Adrenal gland (tissue), 12 donors: Measurements from ENCODE around the gene PFKP. TPM values are rescaled to one million over a fixed set of nuclear protein-coding genes. Genes with fewer than 3 reads are reported as not detected.

Experiments used
- DNase-seq, 7 donors: peaks; one replicate each; pipeline ENCODE4 v3.0.0-alpha.2; 2019 to 2020
- H3K27ac ChIP-seq, 5 donors: fragments of 200-600 bp; sonication (generic) in 4 of 5; 1 replicate in 3 of 5; 2 replicates in 2 of 5; pipeline versions ENCODE4 v1.5.1 to v1.8.0; 2016 to 2020; ENCODE audit warnings: mild to moderate bottlenecking in 1 of 5
- H3K27me3 ChIP-seq: fragments of 200-600 bp; 2 replicates; pipeline ENCODE4 v1.8.0; 2021
- H3K36me3 ChIP-seq, 2 donors: fragments of 200-600 bp; replicated peaks in 1 of 2; 1 replicate in 1 of 2; 2 replicates in 1 of 2; pipeline versions ENCODE4 v1.5.1 to v1.8.0; 2018 to 2022
- H3K4me1 ChIP-seq, 2 donors: fragments of 200-600 bp; replicated peaks in 1 of 2; 1 replicate in 1 of 2; 2 replicates in 1 of 2; pipeline versions ENCODE4 v1.5.1 to v1.8.0; 2018 to 2021
- H3K4me3 ChIP-seq, 4 donors: fragments of 200-600 bp; sonication (generic) in 3 of 4; one replicate each; pipeline ENCODE4 v1.5.1; 2016 to 2018
- H3K9me3 ChIP-seq, 3 donors: fragments of 200-600 bp; sonication (generic) in 1 of 3; replicated peaks in 1 of 3; 1 replicate in 2 of 3; 2 replicates in 1 of 3; pipeline versions ENCODE4 v1.5.1 to v1.8.0; 2016 to 2021
- CTCF ChIP-seq, 6 experiments: fragments of 450-650 bp in 4 of 6; fragments of 200-600 bp in 2 of 6; sonication (generic) in 1 of 6; IDR thresholded peaks; 1 replicate in 5 of 6; 2 replicates in 1 of 6; pipeline versions ENCODE4 v1.5.1 to v1.8.0; 2016 to 2021; ENCODE audit warnings: antibody characterized with exemption in 6 of 6, mild to moderate bottlenecking in 2 of 6, moderate library complexity in 1 of 6
- POLR2A ChIP-seq, 2 donors: fragments of 450-650 bp; IDR thresholded peaks; one replicate each; pipeline ENCODE4 v1.6.1; 2017; ENCODE audit warnings: antibody characterized with exemption in 2 of 2, mild to moderate bottlenecking in 2 of 2, moderate library complexity in 1 of 2
- WGBS, 4 donors: extraction: QIAGEN DNeasy Blood & Tissue Kit in 2 of 4; methylation state at CpG; one replicate each; pipeline versions ENCODE4 v1.1.5 to v1.1.7; 2013 to 2017; 5-methylcytosine and 5-hydroxymethylcytosine counted together
- intact Hi-C, 2 donors: fragments of 100-400 bp; cut with DNase I; formaldehyde crosslinking; loops; one replicate each; pipeline versions ENCODE4 v1.14.1 to v1.15.0; 2022 to 2023
- polyA plus RNA-seq, 3 donors: library from polyadenylated mRNA; stranded (reverse); fragments of 200-250 nt in 2 of 3; fragments of 350-450 nt in 1 of 3; fragmentation: Illumina TruSeq in 1 of 3; extraction: RNeasy Lipid Tissue Mini Kit (QIAGEN cat#74804) in 1 of 3; gene quantifications; one replicate each; pipeline ENCODE4 v1.2.3, GENCODE V29; 2013 to 2014
- total RNA-seq, 9 donors: library from RNA; depleted of rRNA in 4 of 9; stranded (reverse); fragments of >200 nt in 4 of 9; fragments of 120-200 nt in 1 of 9; fragmentation: NEBNext Ultra II Directional in 1 of 9; extraction: Animal tissue kit (Norgen Biotek cat#: 25700) in 1 of 9; gene quantifications; one replicate each; pipeline versions ENCODE4 v1.1.0 to v1.2.4, GENCODE V29; 2013 to 2023
- donor health status: healthy with polysubstance abuse.
- donor health status: Bipolar disorder and iron deficiency.
- donor health status: DM: yes; HTN: yes; CAD: no.
- donor health status: DM: no; HTN: no; CAD: no.
- donor health status: DM: no; HTN: no; CAD: no.
- donor health status: DM: yes; HTN: yes; CAD: no.

PFKP gene
- total and polyA plus RNA-seq, 12 donors: 4.6 to 46.6 (median 16.4) TPM

- Histone ChIP-seq H3K9me3 (no peaks in the 10 kb centered on the region), H3K4me1 (peaks cover 0 to 10% of the 10 kb centered on the region in 2 donors), H3K27ac (no peak overlapping the region), H3K27me3 (no peaks in the 10 kb centered on the region), H3K4me3 (no peak overlapping the region), H3K36me3 (no peaks in the 10 kb centered on the region)
- TF ChIP-seq POLR2A (IDR thresholded peaks at IDR 0.05) (no peak), CTCF (IDR thresholded peaks at IDR 0.05) (no peak)
- intact Hi-C loops: no loop called here
- WGBS, 4 donors: 92 to 96% (median 94%) methylated on average over 25 to 40 of the region's 40 CpGs
- DNase-seq: no peak
These were observed 57.2 kb downstream of the PFKP start for GRCh38 chr10:3124412-3125175.

GRCh38 chr10:3125527-3126170 lies 58.3 kb downstream of the PFKP start:
- Histone ChIP-seq H3K4me1 (peaks cover 0 to 10% of the 10 kb centered on the region in 2 donors), H3K4me3 (no peak overlapping the region), H3K9me3 (no peaks in the 10 kb centered on the region), H3K27me3 (no peaks in the 10 kb centered on the region), H3K36me3 (no peaks in the 10 kb centered on the region), H3K27ac (no peak overlapping the region)
- DNase-seq: no peak
- intact Hi-C loops: no loop called here
- TF ChIP-seq CTCF (IDR thresholded peaks at IDR 0.05) (no peak), POLR2A (IDR thresholded peaks at IDR 0.05) (no peak)
- WGBS, 4 donors: 89 to 94% (median 91%) methylated on average over 20 to 24 of the region's 24 CpGs

- Histone ChIP-seq H3K27ac (no peak overlapping the region), H3K4me3 (no peak overlapping the region), H3K4me1 (peaks cover 0 to 10% of the 10 kb centered on the region in 2 donors), H3K27me3 (no peaks in the 10 kb centered on the region), H3K36me3 (no peaks in the 10 kb centered on the region), H3K9me3 (no peaks in the 10 kb centered on the region)
- no peak for DNase-seq
- TF ChIP-seq CTCF (IDR thresholded peaks at IDR 0.05): no peak
- no peak for TF ChIP-seq POLR2A (IDR thresholded peaks at IDR 0.05)
- 66 to 94% (median 79%) methylated on average over 7 to 15 of the region's 15 CpGs for WGBS, 4 donors
- intact Hi-C loops: no loop called here
These were observed 58.9 kb downstream of the PFKP start for GRCh38 chr10:3126249-3126648.

GRCh38 chr10:3126741-3127346 lies 59.5 kb downstream of the PFKP start:
- WGBS, 4 donors: 40 to 70% (median 55%) methylated on average over 8 to 25 of the region's 25 CpGs
- Histone ChIP-seq H3K9me3 (no peaks in the 10 kb centered on the region), H3K4me1 (peaks cover 0 to 10% of the 10 kb centered on the region in 2 donors), H3K27me3 (no peaks in the 10 kb centered on the region), H3K27ac (no peak overlapping the region), H3K36me3 (no peaks in the 10 kb centered on the region), H3K4me3 (no peak overlapping the region)
- TF ChIP-seq CTCF (IDR thresholded peaks at IDR 0.05) (no peak), POLR2A (IDR thresholded peaks at IDR 0.05) (no peak)
- DNase-seq: peak in 5 of 7 donors; percentile 32 to 82 (median 43)
- intact Hi-C loops: no loop called here
